Measurements from ENCODE around the gene HMOX2.

- TF ChIP-seq CTCF (IDR thresholded peaks at IDR 0.05; ENCODE audit: poor library complexity) (no peak), EZH2 (IDR thresholded peaks at IDR 0.05; ENCODE audit: borderline replicate concordance) (no peak), EZH2phosphoT487 (IDR thresholded peaks at IDR 0.05; ENCODE audit: low read depth, severe bottlenecking, unreplicated experiment) (no peak)
Observed at GRCh38 chr16:4508806-4509205, 32.6 kb downstream of the HMOX2 start.
